ENCODE data around the gene RANBP3L.
"Not testable (repeated sequence)": the region's sequence is repeated elsewhere in the genome, so short reads cannot be mapped to it uniquely, and the experiment has no call there.

RANBP3L gene

GRCh38 chr5:36199620-36200019 is 102.1 kb downstream of the RANBP3L start:
- H3K9me3 ChIP-seq (ENCODE audit: control insufficient read depth, low read length), result no peaks in the 10 kb centered on the region
- no CpG with 5 or more reads among the region's 2 CpGs for WGBS, 2 experiments (ENCODE audit: insufficient coverage in 2 of 2)
- peaks cover 24% of the 10 kb centered on the region for H3K36me3 ChIP-seq (ENCODE audit: control insufficient read depth, insufficient read depth, low read length)

GRCh38 chr5:36198783-36199182 is 102.9 kb downstream of the RANBP3L start:
- not testable (repeated sequence) for H3K4me3 ChIP-seq (ENCODE audit: extremely low read depth, insufficient read depth, low read length, poor library complexity, severe bottlenecking); H3K9me3 ChIP-seq (ENCODE audit: control insufficient read depth, low read length); H3K27ac ChIP-seq (ENCODE audit: low read depth, low read length, severe bottlenecking); H3K4me1 ChIP-seq (ENCODE audit: control insufficient read depth, insufficient read depth, low read length, poor library complexity, severe bottlenecking)
- WGBS, 2 experiments (ENCODE audit: insufficient coverage in 2 of 2), result 80 to 100% methylated on average over 1 of the region's 3 CpGs
- peaks cover 24% of the 10 kb centered on the region for H3K36me3 ChIP-seq (ENCODE audit: control insufficient read depth, insufficient read depth, low read length)

More at GRCh38 chr5:36199620-36200019, 102.1 kb downstream of the RANBP3L start:
- Histone ChIP-seq H3K4me3 (ENCODE audit: extremely low read depth, insufficient read depth, low read length, poor library complexity, severe bottlenecking) (no peak overlapping the region), H3K4me1 (ENCODE audit: control insufficient read depth, insufficient read depth, low read length, poor library complexity, severe bottlenecking) (no peaks in the 10 kb centered on the region), H3K27ac (ENCODE audit: low read depth, low read length, severe bottlenecking) (no peak overlapping the region)
